Activated CD4-positive, alpha-beta T cell treated with anti-CD3 and anti-CD28 coated beads, Interleukin-2, amount 50 U/mL, for 24 hours (primary cell): ENCODE data around the gene SAMD4A.

ENCODE experiments used
- DNase-seq, 2 donors: peaks; one replicate each; pipeline ENCODE4 v3.0.0-alpha.2; 2020; ENCODE audit warnings: low read depth in 1 of 2, low spot score in 1 of 2

SAMD4A gene

DNA sequence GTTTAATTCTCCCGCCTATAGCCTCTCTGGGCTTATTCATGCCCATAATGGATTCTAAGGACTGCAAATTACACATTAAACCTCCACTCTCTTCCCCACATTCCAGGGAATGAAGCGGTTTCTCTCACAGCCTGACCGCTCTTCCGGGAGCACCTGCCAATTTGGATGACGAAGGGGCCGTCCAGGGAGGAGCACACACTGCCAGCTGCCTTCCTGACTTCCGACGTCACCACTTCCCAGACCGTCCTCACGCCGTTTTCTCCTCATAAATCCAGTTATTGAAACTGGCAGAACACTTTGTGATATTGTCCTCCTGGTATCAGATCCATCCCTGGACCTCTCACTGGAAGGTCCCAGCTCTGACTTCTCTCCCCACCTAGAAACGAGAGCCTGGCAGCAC, 248.1 kb downstream of the SAMD4A start:
- no peak for DNase-seq

- DNase-seq, result no peak
Measured at GRCh38 chr14:54815515-54815914, 248.6 kb downstream of the SAMD4A start.

DNA sequence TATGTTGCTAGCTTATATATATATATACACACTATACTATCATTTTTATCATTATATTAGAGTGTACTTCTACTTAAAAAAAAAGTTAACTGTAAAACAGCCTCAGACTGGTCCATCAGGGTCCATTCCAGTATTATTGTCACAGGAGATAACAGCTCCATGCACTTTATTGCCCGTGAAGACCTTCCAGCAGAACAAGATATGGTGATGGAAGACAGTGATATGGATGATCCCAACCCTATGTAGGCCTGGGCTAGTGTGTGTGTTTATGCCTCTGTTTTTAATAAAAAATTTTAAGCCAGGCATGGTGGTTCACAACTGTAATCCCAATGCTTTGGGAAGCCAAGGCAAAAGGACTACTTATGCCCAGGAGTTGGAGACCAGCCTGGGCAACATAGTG, 249.5 kb downstream of the SAMD4A start:
- no peak for DNase-seq

- DNase-seq, result no peak
Measured at GRCh38 chr14:54817506-54817905, 250.6 kb downstream of the SAMD4A start.

GRCh38 chr14:54818201-54819133, 251.5 kb downstream of the SAMD4A start:
- no peak for DNase-seq

DNA sequence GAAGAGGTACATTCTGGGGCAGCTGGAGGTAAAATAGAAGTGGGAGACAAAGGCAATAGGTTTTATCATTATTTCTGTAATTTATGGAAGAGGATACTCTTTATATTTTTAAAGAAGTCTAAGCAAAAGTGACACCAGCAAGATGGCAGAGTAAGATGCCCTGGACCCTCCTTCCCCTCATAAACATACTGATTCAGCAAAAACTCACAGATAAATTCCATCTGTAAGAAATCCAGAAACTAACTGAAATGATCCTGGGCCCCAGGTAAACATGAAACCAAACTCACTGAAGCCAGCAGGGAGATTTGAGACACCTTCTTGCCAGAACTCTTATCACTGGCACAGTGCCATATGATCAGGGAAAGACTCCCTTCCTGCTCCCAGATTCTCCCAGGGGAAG, 255.8 kb downstream of the SAMD4A start:
- DNase-seq, result no peak

DNA sequence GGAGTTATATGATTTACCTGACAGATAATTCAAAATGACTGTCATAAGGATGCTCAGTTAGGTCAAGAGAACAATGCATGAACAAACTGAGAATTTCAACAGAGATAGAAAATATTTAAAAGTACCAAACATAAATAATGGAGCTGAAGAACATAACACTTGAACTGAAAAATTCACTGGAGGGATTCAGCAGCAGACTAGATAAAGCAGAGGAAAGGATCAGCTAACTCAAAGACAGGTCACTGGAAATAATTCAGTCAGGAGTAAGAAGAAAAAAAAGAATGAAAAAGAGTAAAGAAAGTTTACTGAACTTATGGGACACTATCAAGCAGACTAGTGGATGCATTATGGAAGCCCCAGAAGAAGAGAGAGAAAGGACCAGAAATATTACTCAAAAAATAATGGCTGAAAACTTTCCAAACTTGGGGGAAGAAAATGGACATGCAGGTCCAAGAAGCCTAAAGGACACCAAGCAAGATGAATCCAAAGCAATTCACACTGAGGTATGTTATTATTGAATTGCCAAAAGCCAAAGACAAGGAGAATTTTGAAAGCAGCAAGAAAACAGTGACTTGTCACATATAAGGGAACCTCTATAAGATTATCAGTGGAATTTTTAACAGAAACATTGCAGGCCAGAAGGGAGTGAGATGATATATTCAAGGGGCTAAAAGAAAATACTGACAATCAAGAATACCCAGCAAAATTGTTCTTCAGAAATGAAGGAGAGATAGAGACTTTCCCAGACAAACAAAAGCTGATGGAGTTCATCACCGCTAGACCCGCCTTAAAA, 257.0 kb downstream of the SAMD4A start:
- no peak for DNase-seq

GRCh38 chr14:54828037-54828436, 261.1 kb downstream of the SAMD4A start:
- no peak for DNase-seq

DNA sequence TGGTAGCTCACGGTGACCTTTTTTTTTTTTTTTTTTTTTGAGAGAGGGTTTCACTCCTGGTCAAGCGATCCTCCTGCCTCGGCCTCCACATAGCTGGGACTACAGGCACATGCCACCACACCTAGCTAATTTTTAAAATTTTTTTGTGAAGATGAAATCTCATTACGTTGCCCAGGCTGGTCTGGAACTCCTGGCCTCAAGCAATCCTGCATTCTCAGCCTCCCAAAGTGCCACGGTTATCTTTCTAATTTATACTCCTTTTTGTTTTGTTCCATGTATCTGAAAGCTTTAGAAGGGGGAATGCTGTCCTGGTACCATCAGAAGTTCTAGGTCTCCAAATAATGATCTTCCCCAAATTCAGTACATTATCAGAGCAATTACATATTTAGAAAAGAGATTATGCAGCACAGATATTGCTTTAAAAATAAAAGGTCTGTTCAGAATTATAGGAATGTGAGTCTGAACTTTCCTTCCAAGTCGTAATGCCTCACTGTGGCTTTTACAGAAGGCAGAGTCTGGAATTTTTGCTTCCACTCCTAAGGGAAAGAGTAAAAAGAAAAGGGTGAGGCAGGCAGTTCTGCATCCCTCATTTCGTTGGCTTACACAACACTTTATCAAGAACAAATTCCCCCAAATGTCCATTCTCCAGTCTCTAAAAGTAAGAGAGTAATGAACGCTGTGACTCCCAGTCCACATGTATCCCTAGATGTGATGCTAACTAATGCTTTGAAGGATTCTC, 262.7 kb downstream of the SAMD4A start:
- no peak for DNase-seq

- no peak for DNase-seq
Measured at GRCh38 chr14:54830650-54831049, 263.7 kb downstream of the SAMD4A start.

- no peak for DNase-seq
Measured at GRCh38 chr14:54834081-54834480, 267.2 kb downstream of the SAMD4A start.

- DNase-seq, result no peak
Measured at GRCh38 chr14:54834727-54835126, 267.8 kb downstream of the SAMD4A start.

DNA sequence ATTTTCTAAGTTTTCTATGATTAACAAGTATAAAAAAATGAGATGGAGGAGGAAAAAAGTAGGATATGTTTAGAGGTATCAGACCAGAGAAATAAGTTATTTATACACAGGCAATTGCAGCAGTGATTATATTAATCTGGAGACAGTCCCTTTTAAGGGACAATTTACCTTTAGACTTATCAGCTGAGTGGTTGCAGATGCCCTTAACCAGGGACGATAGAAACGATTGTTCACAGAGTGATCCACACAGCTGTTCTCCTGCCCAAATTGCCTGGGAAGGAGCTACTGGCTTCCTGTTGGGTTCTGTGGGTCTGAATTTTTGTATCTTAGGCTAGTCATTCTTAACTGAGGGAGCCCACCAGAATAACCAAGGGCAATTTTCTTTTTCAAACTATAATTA, 269.3 kb downstream of the SAMD4A start:
- no peak for DNase-seq

- DNase-seq, result no peak
Measured at GRCh38 chr14:54837508-54838149, 270.7 kb downstream of the SAMD4A start.

DNA sequence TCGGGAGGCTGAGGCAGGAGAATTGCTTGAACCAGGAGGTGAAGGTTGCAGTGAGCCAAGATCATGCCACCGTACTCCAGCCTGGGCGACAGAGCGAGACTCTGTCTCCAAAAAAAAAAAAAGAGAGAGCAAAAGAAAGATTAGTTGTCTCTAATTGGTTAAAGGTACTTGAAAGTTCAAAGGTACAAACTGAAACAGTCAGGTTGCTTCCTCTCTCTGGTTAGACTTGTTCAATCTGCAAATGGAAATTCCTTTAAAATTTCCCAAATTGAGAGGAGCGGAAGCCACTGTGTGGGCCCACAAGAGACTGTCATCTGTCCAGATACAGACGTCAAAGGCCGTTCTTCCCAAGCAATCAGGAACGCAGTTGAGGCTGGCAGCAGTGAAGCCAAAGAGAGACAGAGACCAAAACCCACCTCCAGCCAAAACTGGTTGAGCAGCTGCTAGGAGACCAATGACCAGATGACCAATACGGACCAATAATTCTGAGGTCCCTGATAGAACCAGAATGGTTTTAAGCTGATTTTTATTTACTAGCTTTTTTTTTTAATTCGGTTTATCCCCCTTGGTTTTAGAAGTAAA, 272.1 kb downstream of the SAMD4A start:
- DNase-seq, result no peak

GRCh38 chr14:54839701-54840119, 272.8 kb downstream of the SAMD4A start:
- DNase-seq, result no peak

DNA sequence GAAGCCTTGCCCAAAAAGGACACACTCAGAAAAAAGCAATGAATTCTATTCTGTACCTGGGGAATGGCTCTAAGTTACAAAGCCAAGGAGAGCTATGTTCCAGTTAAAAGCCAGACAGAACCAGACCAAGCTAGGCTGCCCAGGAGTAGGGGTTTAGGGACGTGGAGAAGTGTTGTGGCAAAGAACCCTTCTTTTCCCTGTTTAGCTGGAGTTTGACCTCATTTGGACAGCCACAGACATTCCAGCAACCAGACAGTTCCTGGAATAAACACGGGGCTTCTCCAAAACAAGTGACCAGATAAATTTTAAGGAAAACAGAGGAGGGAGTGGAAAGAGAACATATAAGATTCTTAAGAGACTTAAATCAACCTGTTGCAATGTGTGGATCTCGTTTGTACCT, 273.4 kb downstream of the SAMD4A start:
- no peak for DNase-seq

GRCh38 chr14:54840798-54841197, 273.9 kb downstream of the SAMD4A start:
- no peak for DNase-seq
